ENCODE measurements around the gene PPP1R27. TPM values are rescaled to one million over a fixed set of nuclear protein-coding genes. Genes with fewer than 3 reads are reported as not detected.

Gene PPP1R27
- total and polyA plus RNA-seq, 8 donors, result 0.19 to 1.5 (median 1.1) TPM; not detected in 5

DNA sequence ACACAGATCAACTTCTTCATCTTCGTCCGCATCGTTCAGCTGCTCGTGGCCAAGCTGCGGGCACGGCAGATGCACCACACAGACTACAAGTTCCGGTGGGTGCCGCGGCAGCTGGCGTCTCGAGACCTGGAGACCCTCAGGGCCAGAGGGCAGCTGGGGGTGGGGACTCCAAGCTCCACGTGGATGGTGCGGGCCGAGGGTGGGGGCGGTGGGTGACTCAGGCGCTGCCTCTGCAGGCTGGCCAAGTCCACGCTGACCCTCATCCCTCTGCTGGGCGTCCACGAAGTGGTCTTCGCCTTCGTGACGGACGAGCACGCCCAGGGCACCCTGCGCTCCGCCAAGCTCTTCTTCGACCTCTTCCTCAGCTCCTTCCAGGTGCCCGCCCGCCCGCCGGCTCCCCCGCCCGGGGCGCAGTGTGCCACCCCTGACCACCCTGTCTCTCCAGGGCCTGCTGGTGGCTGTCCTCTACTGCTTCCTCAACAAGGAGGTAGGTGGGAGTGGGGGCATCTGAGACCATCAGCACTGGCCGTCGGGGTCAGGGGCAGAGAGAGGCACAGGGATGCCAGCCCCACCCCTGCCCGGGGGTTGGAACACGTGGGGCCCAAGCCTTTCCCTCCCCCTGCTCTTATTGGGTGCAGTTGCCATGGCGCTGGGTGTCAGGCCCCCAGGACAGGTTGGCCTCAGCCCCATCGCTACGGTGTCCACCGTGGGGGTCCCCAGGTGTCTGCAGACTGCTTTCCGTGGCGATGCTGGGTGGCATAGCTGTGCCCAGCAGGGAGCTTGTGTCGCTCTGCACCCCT is 22.1 kb downstream of the PPP1R27 start:
- intact Hi-C loops (cut with DNase I), result no loop called here
- no peaks in the 10 kb centered on the region for H3K4me1 ChIP-seq
- no peak overlapping the region for H3K4me3 ChIP-seq
- H3K27ac ChIP-seq, result no peak overlapping the region
- FAIRE-seq, result no peak
- no peaks in the 10 kb centered on the region for H3K27me3 ChIP-seq
- DNase-seq, result peak in 2 of 6 donors; percentile 33 to 74
- no peak for ATAC-seq
- H3K9me3 ChIP-seq, result no peaks in the 10 kb centered on the region
- no peak for TF ChIP-seq CTCF (IDR thresholded peaks at IDR 0.05)
- WGBS, 2 donors, result 76 to 88% methylated on average over 42 to 45 of the region's 45 CpGs
- no peaks in the 10 kb centered on the region for H3K36me3 ChIP-seq

GRCh38 chr17:81811705-81812570 is 22.9 kb downstream of the PPP1R27 start:
- FAIRE-seq, result no peak
- TF ChIP-seq CTCF (IDR thresholded peaks at IDR 0.05), result no peak
- ATAC-seq, result no peak
- Histone ChIP-seq H3K27me3 (no peaks in the 10 kb centered on the region), H3K36me3 (no peaks in the 10 kb centered on the region), H3K4me1 (no peaks in the 10 kb centered on the region), H3K9me3 (no peaks in the 10 kb centered on the region), H3K4me3 (no peak overlapping the region), H3K27ac (no peak overlapping the region)
- intact Hi-C loops (cut with DNase I), result no loop called here
- peak in 2 of 6 donors; percentile 28 to 71 for DNase-seq
- 68 to 75% methylated on average over 21 to 24 of the region's 24 CpGs for WGBS, 2 donors

DNA sequence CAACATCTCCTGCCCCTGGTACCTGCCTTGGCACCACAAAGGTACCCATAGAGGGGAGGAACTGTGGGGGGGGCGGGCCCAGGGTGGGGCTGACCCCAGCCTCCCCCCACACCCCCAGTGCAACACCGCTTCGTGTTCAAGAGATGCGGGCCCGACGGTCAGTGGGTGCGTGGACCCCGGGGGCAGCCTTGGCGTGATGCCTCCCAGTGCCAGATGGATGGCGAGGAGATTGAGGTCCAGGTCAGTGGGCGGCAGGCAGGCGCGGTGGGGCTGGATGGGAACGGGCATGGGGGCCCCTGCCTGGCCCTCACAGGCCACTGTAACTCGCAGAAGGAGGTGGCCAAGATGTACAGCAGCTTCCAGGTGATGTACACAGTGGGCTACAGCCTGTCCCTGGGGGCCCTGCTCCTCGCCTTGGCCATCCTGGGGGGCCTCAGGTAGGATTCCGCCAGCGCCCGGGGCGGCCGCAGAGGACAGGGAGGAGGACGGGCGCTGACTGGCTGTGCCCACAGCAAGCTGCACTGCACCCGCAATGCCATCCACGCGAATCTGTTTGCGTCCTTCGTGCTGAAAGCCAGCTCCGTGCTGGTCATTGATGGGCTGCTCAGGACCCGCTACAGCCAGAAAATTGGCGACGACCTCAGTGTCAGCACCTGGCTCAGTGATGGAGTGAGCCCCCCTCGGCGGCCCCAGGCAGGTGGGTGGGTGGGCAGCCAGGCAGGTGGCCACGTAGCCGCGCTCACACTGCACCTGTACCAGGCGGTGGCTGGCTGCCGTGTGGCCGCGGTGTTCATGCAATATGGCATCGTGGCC is 23.8 kb downstream of the PPP1R27 start:
- DNase-seq, result peak in 2 of 6 donors; percentile 28 to 60
- no peaks in the 10 kb centered on the region for H3K4me1 ChIP-seq
- no peak for ATAC-seq
- H3K27ac ChIP-seq, result no peak overlapping the region
- H3K27me3 ChIP-seq, result no peaks in the 10 kb centered on the region
- no peak for FAIRE-seq
- TF ChIP-seq CTCF (IDR thresholded peaks at IDR 0.05), result no peak
- WGBS, 2 donors, result 76 to 88% methylated on average over 42 of the region's 42 CpGs
- intact Hi-C loops (cut with DNase I), result no loop called here
- H3K9me3 ChIP-seq, result no peaks in the 10 kb centered on the region
- no peaks in the 10 kb centered on the region for H3K36me3 ChIP-seq
- no peak overlapping the region for H3K4me3 ChIP-seq

- DNase-seq (peak in 1 of 6 donors; percentile 25), ATAC-seq (no peak), FAIRE-seq (no peak)
- intact Hi-C loops (cut with DNase I), result no loop called here
- no peak for TF ChIP-seq CTCF (IDR thresholded peaks at IDR 0.05)
- Histone ChIP-seq H3K27ac (no peak overlapping the region), H3K4me3 (no peak overlapping the region), H3K27me3 (no peaks in the 10 kb centered on the region), H3K4me1 (no peaks in the 10 kb centered on the region), H3K36me3 (no peaks in the 10 kb centered on the region), H3K9me3 (no peaks in the 10 kb centered on the region)
- 67 to 78% methylated on average over 6 to 8 of the region's 8 CpGs for WGBS, 2 donors
These were observed 24.4 kb downstream of the PPP1R27 start for GRCh38 chr17:81810476-81810875.

Measured in pancreas (tissue), 10 donors.